HEK293 (cell line): ENCODE results near the gene ALDOA.
"Not testable (repeated sequence)": the region's sequence is repeated elsewhere in the genome, so short reads cannot be mapped to it uniquely, and the experiment has no call there.

ENCODE experiments used
- CTCF ChIA-PET: fragments of 350-600 bp; formaldehyde crosslinking; extraction: SDS; loops from one replicate; lab custom pipeline; 2021; ENCODE audit warnings: antibody characterized with exemption; lab: Yijun Ruan, JAX
- POLR2A ChIA-PET: fragments of 300-600 bp; formaldehyde crosslinking; extraction: SDS; loops from one replicate; lab custom pipeline; 2020; ENCODE audit warnings: antibody characterized with exemption, inconsistent platforms; lab: Yijun Ruan, JAX
- H3K27ac ChIP-seq: fragments of 200-500 bp; sonication (Bioruptor generic); 2 replicates; pipeline ENCODE4 v1.5.1; 2014; ENCODE audit warnings: low read depth, low read length, control low read depth, inconsistent platforms; ENCODE audit errors: extremely low read depth
- H3K36me3 ChIP-seq, 2 experiments: fragments of 200-500 bp in 1 of 2; sonication (Bioruptor generic) in 1 of 2; 1 replicate in 1 of 2; 2 replicates in 1 of 2; pipeline ENCODE4 v1.5.1; 2014 to 2017; ENCODE audit warnings: inconsistent platforms in 2 of 2, low read length in 2 of 2; ENCODE audit not compliant: control insufficient read depth in 2 of 2, insufficient read depth in 1 of 2
- H3K4me1 ChIP-seq: fragments of 200-500 bp; sonication (Bioruptor generic); 2 replicates; pipeline ENCODE4 v1.5.1; 2014; ENCODE audit warnings: mild to moderate bottlenecking, low read length, inconsistent platforms; ENCODE audit not compliant: control insufficient read depth, insufficient read depth
- H3K4me3 ChIP-seq: 2 replicates; pipeline ENCODE4 v1.5.1; 2011; ENCODE audit warnings: low read depth, mild to moderate bottlenecking, control low read depth, low read length, moderate library complexity
- H3K9me3 ChIP-seq: fragments of 200-500 bp; sonication (Bioruptor generic); 2 replicates; pipeline ENCODE4 v1.5.1; 2014; ENCODE audit warnings: low read depth, low read length, inconsistent platforms; ENCODE audit not compliant: control insufficient read depth, insufficient read depth
- BCL11B ChIP-seq: fragments of 450-650 bp; formaldehyde crosslinking; IDR thresholded peaks from 2 replicates; pipeline ENCODE4 v1.5.1; 2016; ENCODE audit warnings: low read depth, missing biosample characterization, missing genetic modification characterization
- GLIS1 ChIP-seq: fragments of 450-650 bp; formaldehyde crosslinking; IDR thresholded peaks from 2 replicates; pipeline ENCODE4 v1.5.1; 2016; ENCODE audit warnings: missing biosample characterization, missing genetic modification characterization
- HOXA7 ChIP-seq: sonication (generic); formaldehyde crosslinking; IDR thresholded peaks from 2 replicates; pipeline ENCODE4 v1.8.1; 2022; ENCODE audit warnings: missing genetic modification reagents, borderline replicate concordance
- PRDM1 ChIP-seq: fragments of 450-650 bp; formaldehyde crosslinking; IDR thresholded peaks from 2 replicates; pipeline ENCODE4; 2016; ENCODE audit warnings: missing biosample characterization, missing genetic modification characterization
- RBAK ChIP-seq: fragments of 450-650 bp; formaldehyde crosslinking; IDR thresholded peaks from 2 replicates; pipeline ENCODE4 v1.5.1; 2016; ENCODE audit warnings: missing biosample characterization, missing genetic modification characterization
- SP7 ChIP-seq: fragments of 450-650 bp; formaldehyde crosslinking; IDR thresholded peaks from 2 replicates; pipeline ENCODE4 v1.5.1; 2016; ENCODE audit warnings: missing biosample characterization, missing genetic modification characterization
- ZBTB21 ChIP-seq: fragments of 450-650 bp; formaldehyde crosslinking; IDR thresholded peaks from 2 replicates; pipeline ENCODE4 v1.5.1; 2017; ENCODE audit warnings: missing biosample characterization, missing genetic modification characterization
- ZBTB7A ChIP-seq: fragments of 450-650 bp; formaldehyde crosslinking; IDR thresholded peaks from 2 replicates; pipeline ENCODE4 v1.5.1; 2016; ENCODE audit warnings: low read depth, missing biosample characterization, missing genetic modification characterization
- ZIC2 ChIP-seq: fragments of 450-650 bp; formaldehyde crosslinking; IDR thresholded peaks from 2 replicates; pipeline ENCODE4 v1.5.1; 2016; ENCODE audit warnings: missing biosample characterization, missing genetic modification characterization
- ZNF112 ChIP-seq: fragments of 450-650 bp; formaldehyde crosslinking; IDR thresholded peaks from 2 replicates; pipeline ENCODE4 v1.5.0; 2017; ENCODE audit warnings: missing biosample characterization, missing genetic modification characterization
- ZNF146 ChIP-seq: fragments of 450-650 bp; formaldehyde crosslinking; IDR thresholded peaks from 2 replicates; pipeline ENCODE4 v1.5.1; 2016; ENCODE audit warnings: missing biosample characterization, missing genetic modification characterization
- ZNF16 ChIP-seq: fragments of 450-650 bp; formaldehyde crosslinking; IDR thresholded peaks from 2 replicates; pipeline ENCODE4 v1.5.1; 2016; ENCODE audit warnings: low read depth, missing biosample characterization, missing genetic modification characterization
- ZNF248 ChIP-seq: fragments of 450-650 bp; formaldehyde crosslinking; IDR thresholded peaks from 2 replicates; pipeline ENCODE4 v1.5.1; 2017; ENCODE audit warnings: missing biosample characterization, missing genetic modification characterization
- ZNF391 ChIP-seq: fragments of 450-650 bp; formaldehyde crosslinking; IDR thresholded peaks from 2 replicates; pipeline ENCODE4 v1.5.1; 2016; ENCODE audit warnings: low read depth, missing biosample characterization, missing genetic modification characterization, borderline replicate concordance
- ZNF600 ChIP-seq: fragments of 450-650 bp; formaldehyde crosslinking; IDR thresholded peaks from 2 replicates; pipeline ENCODE4 v1.5.1; 2016; ENCODE audit warnings: missing biosample characterization, missing genetic modification characterization
- ZNF654 ChIP-seq: fragments of 450-650 bp; formaldehyde crosslinking; IDR thresholded peaks from 2 replicates; pipeline ENCODE4 v1.5.1; 2016; ENCODE audit warnings: low read depth, missing biosample characterization, missing genetic modification characterization
- ZNF660 ChIP-seq: fragments of 450-650 bp; IDR thresholded peaks from 2 replicates; pipeline ENCODE4 v1.5.1; 2018; ENCODE audit warnings: missing biosample characterization, mild to moderate bottlenecking, missing genetic modification characterization
- ZXDB ChIP-seq: fragments of 450-650 bp; formaldehyde crosslinking; IDR thresholded peaks from 2 replicates; pipeline ENCODE4 v1.5.1; 2016; ENCODE audit warnings: missing biosample characterization, missing genetic modification characterization
- TF ChIP-seq, protein P1 (sequence below): fragments of 450-650 bp; formaldehyde crosslinking; IDR thresholded peaks from 2 replicates; pipeline ENCODE4 v1.5.1; 2016; ENCODE audit warnings: missing biosample characterization, missing genetic modification characterization
- TF ChIP-seq, protein P2 (sequence below): fragments of 450-650 bp; formaldehyde crosslinking; IDR thresholded peaks from 2 replicates; pipeline ENCODE4 v1.5.1; 2016; ENCODE audit warnings: missing biosample characterization, missing genetic modification characterization
- TF ChIP-seq, protein P3 (sequence below): IDR thresholded peaks from 2 replicates; pipeline ENCODE4 v1.6.1; 2011; ENCODE audit warnings: mild to moderate bottlenecking, low read depth, low read length, borderline replicate concordance
- TF ChIP-seq, protein P4 (sequence below): fragments of 450-650 bp; formaldehyde crosslinking; IDR thresholded peaks from 2 replicates; pipeline ENCODE4; 2016; ENCODE audit warnings: missing biosample characterization, missing genetic modification characterization
- TF ChIP-seq, protein P5 (sequence below): fragments of 450-650 bp; formaldehyde crosslinking; IDR thresholded peaks from 2 replicates; pipeline ENCODE4 v1.5.1; 2016; ENCODE audit warnings: missing biosample characterization, missing genetic modification characterization
- TF ChIP-seq, protein P6 (sequence below): fragments of 450-650 bp; IDR thresholded peaks from 2 replicates; pipeline ENCODE4 v1.5.1; 2018; ENCODE audit warnings: missing biosample characterization, missing genetic modification characterization

The ALDOA gene

DNA sequence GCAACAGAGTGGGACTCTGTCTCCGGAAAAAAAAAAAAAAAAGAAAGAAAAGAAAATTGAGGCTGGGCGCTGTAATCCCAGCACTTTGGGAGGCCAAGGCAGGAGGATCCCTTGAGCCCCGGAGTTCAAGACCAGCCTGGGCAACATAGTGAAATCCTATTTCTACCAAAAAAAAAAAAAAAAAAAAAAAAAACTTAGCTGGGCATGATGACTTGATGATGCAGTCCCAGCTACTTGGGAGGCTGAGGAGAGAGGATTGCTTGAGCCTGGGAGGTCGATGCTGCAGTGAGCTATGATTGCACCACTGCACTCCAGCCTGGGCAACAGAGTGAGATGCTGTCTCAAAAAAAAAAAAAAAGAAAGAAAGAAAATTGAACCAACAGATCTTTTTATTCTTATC, 47.6 kb upstream of the ALDOA start:
- not testable (repeated sequence) for H3K4me1 ChIP-seq, H3K4me3 ChIP-seq, H3K27ac ChIP-seq, H3K36me3 ChIP-seq, H3K9me3 ChIP-seq
- ChIA-PET POLR2A (interaction anchor here (0.6 to 2.3 kb wide), 7 partner anchors 22 to 437 kb away, joined by 3 to 11 read pairs (median 7); partner anchors contain the start of genes HIRIP3, INO80E and KCTD13), CTCF (interaction anchor here (0.6 to 4.8 kb wide), 3 partner anchors 14 to 317 kb away, joined by 3 to 34 read pairs (median 5); partner anchors contain the start of gene TLCD3B)
- TF ChIP-seq, protein P1, sequence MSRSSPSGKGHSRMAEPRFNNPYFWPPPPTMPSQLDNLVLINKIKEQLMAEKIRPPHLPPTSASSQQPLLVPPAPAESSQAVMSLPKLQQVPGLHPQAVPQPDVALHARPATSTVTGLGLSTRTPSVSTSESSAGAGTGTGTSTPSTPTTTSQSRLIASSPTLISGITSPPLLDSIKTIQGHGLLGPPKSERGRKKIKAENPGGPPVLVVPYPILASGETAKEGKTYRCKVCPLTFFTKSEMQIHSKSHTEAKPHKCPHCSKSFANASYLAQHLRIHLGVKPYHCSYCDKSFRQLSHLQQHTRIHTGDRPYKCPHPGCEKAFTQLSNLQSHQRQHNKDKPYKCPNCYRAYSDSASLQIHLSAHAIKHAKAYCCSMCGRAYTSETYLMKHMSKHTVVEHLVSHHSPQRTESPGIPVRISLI (tag by site-specific recombination) = peak; percentile 79
- peak; percentile 59 for TF ChIP-seq GLIS1 (tag by site-specific recombination)

DNA sequence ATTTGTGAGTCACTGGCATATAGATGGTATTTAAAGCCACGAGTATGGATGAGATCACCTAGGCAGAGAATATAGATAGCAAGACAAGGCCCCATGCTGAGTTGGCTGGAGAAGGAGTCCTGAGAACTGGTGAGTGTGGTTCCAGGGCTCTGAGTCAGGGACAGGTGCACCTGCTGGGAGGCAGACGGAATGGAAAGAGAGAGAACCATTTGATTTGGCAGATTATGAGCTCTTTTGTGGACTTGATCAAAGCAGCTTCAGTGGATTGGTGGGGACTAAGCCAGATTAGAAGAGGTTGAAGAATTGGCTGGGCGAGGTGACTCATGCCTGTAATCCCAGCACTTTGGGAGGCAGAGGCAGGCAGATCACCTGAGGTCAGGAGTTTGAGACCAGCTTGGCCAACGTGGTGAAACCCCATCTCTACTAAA, 46.8 kb upstream of the ALDOA start:
- H3K9me3 ChIP-seq = no peaks in the 10 kb centered on the region
- no peaks in the 10 kb centered on the region for H3K4me1 ChIP-seq
- POLR2A ChIA-PET = interaction anchor here (1.4 to 2.3 kb wide), 4 partner anchors 23 to 211 kb away, joined by 5 to 11 read pairs (median 8); partner anchors contain the start of genes HIRIP3, INO80E and KCTD13
- H3K27ac ChIP-seq = no peak overlapping the region
- CTCF ChIA-PET = interaction anchor here (0.5 to 4.8 kb wide), 11 partner anchors 13 to 904 kb away, joined by 3 to 34 read pairs (median 3); partner anchors contain the start of genes INO80E and TLCD3B
- H3K36me3 ChIP-seq = no peaks in the 10 kb centered on the region
- H3K4me3 ChIP-seq = no peak overlapping the region
- TF ChIP-seq ZBTB7A (tag by site-specific recombination) = peak; percentile 64; the same call in 1 of the 2 replicates
- peak; percentile 95 for TF ChIP-seq SP7 (tag by site-specific recombination)
- TF ChIP-seq ZNF248 (tag by site-specific recombination) = no peak
- peak; percentile 57; the same call in 1 of the 2 replicates for TF ChIP-seq ZXDB (tag by site-specific recombination)
- no peak for TF ChIP-seq HOXA7 (CRISPR knock-in tag)
- TF ChIP-seq ZNF146 (tag by site-specific recombination) = no peak
- peak; percentile 60; the same call in 1 of the 2 replicates for TF ChIP-seq ZBTB21 (tag by site-specific recombination)
- TF ChIP-seq, protein P2, sequence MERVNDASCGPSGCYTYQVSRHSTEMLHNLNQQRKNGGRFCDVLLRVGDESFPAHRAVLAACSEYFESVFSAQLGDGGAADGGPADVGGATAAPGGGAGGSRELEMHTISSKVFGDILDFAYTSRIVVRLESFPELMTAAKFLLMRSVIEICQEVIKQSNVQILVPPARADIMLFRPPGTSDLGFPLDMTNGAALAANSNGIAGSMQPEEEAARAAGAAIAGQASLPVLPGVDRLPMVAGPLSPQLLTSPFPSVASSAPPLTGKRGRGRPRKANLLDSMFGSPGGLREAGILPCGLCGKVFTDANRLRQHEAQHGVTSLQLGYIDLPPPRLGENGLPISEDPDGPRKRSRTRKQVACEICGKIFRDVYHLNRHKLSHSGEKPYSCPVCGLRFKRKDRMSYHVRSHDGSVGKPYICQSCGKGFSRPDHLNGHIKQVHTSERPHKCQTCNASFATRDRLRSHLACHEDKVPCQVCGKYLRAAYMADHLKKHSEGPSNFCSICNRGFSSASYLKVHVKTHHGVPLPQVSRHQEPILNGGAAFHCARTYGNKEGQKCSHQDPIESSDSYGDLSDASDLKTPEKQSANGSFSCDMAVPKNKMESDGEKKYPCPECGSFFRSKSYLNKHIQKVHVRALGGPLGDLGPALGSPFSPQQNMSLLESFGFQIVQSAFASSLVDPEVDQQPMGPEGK (tag by site-specific recombination) = peak; percentile 58
- TF ChIP-seq PRDM1 (tag by site-specific recombination) = peak; percentile 35; the same call in 1 of the 2 replicates
- TF ChIP-seq ZNF600 (tag by site-specific recombination) = peak; percentile 86
- TF ChIP-seq, protein P3, sequence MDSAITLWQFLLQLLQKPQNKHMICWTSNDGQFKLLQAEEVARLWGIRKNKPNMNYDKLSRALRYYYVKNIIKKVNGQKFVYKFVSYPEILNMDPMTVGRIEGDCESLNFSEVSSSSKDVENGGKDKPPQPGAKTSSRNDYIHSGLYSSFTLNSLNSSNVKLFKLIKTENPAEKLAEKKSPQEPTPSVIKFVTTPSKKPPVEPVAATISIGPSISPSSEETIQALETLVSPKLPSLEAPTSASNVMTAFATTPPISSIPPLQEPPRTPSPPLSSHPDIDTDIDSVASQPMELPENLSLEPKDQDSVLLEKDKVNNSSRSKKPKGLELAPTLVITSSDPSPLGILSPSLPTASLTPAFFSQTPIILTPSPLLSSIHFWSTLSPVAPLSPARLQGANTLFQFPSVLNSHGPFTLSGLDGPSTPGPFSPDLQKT = no peak
- no peak for TF ChIP-seq RBAK (tag by site-specific recombination)
- TF ChIP-seq, protein P4, sequence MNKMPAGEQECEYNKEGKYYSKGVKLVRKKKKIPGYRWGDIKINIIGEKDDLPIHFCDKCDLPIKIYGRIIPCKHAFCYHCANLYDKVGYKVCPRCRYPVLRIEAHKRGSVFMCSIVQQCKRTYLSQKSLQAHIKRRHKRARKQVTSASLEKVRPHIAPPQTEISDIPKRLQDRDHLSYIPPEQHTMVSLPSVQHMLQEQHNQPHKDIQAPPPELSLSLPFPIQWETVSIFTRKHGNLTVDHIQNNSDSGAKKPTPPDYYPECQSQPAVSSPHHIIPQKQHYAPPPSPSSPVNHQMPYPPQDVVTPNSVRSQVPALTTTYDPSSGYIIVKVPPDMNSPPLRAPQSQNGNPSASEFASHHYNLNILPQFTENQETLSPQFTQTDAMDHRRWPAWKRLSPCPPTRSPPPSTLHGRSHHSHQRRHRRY (tag by site-specific recombination) = no peak
- TF ChIP-seq ZNF660 (tag by site-specific recombination) = peak; percentile 84
- no peak for TF ChIP-seq BCL11B
- peak; percentile 13; the same call in 1 of the 2 replicates for TF ChIP-seq ZNF654
- 0 out of 2 replicates have a peak, but pooled peaks have one; percentile 33 for TF ChIP-seq ZNF112 (tag by site-specific recombination)
- TF ChIP-seq ZNF391 (tag by site-specific recombination) = peak; percentile 31; the same call in 1 of the 2 replicates
- TF ChIP-seq, protein P5, sequence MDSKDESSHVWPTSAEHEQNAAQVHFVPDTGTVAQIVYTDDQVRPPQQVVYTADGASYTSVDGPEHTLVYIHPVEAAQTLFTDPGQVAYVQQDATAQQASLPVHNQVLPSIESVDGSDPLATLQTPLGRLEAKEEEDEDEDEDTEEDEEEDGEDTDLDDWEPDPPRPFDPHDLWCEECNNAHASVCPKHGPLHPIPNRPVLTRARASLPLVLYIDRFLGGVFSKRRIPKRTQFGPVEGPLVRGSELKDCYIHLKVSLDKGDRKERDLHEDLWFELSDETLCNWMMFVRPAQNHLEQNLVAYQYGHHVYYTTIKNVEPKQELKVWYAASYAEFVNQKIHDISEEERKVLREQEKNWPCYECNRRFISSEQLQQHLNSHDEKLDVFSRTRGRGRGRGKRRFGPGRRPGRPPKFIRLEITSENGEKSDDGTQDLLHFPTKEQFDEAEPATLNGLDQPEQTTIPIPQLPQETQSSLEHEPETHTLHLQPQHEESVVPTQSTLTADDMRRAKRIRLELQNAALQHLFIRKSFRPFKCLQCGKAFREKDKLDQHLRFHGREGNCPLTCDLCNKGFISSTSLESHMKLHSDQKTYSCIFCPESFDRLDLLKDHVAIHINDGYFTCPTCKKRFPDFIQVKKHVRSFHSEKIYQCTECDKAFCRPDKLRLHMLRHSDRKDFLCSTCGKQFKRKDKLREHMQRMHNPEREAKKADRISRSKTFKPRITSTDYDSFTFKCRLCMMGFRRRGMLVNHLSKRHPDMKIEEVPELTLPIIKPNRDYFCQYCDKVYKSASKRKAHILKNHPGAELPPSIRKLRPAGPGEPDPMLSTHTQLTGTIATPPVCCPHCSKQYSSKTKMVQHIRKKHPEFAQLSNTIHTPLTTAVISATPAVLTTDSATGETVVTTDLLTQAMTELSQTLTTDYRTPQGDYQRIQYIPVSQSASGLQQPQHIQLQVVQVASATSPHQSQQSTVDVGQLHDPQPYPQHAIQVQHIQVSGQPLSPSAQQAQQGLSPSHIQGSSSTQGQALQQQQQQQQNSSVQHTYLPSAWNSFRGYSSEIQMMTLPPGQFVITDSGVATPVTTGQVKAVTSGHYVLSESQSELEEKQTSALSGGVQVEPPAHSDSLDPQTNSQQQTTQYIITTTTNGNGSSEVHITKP (tag by site-specific recombination) = peak; percentile 62
- TF ChIP-seq, protein P6, sequence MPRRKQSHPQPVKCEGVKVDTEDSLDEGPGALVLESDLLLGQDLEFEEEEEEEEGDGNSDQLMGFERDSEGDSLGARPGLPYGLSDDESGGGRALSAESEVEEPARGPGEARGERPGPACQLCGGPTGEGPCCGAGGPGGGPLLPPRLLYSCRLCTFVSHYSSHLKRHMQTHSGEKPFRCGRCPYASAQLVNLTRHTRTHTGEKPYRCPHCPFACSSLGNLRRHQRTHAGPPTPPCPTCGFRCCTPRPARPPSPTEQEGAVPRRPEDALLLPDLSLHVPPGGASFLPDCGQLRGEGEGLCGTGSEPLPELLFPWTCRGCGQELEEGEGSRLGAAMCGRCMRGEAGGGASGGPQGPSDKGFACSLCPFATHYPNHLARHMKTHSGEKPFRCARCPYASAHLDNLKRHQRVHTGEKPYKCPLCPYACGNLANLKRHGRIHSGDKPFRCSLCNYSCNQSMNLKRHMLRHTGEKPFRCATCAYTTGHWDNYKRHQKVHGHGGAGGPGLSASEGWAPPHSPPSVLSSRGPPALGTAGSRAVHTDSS (tag by site-specific recombination) = no peak
- peak; percentile 88 for TF ChIP-seq ZIC2 (tag by site-specific recombination)
- TF ChIP-seq ZNF16 = no peak
